Urinary bladder (tissue), 4 donors: ENCODE data around the gene RPAP2. TPM values are rescaled to one million over a fixed set of nuclear protein-coding genes. Genes with fewer than 3 reads are reported as not detected.
A peak's percentile ranks its signal among the peaks of the same experiment; 100 is the strongest.

Experiments
- DNase-seq: peaks from one replicate; pipeline ENCODE4 v3.0.0-alpha.2; 2015; ENCODE audit errors: extremely low spot score
- H3K27ac ChIP-seq: one replicate; pipeline ENCODE4 v1.5.1; 2013; ENCODE audit warnings: low read depth, mild to moderate bottlenecking, moderate library complexity
- H3K36me3 ChIP-seq: one replicate; pipeline ENCODE4 v1.6.1; 2013; ENCODE audit warnings: mild to moderate bottlenecking, moderate library complexity; ENCODE audit not compliant: insufficient read depth
- H3K4me1 ChIP-seq: one replicate; pipeline ENCODE4 v1.6.1; 2013; ENCODE audit warnings: mild to moderate bottlenecking, moderate library complexity; ENCODE audit not compliant: insufficient read depth
- H3K4me3 ChIP-seq: one replicate; pipeline ENCODE4 v1.5.1; 2013; ENCODE audit warnings: low read depth, low read length
- WGBS: extraction: QIAGEN DNeasy Blood & Tissue Kit; methylation state at CpG from one replicate; pipeline ENCODE4 v1.1.7; 2013; 5-methylcytosine and 5-hydroxymethylcytosine counted together
- polyA plus RNA-seq: library from polyadenylated mRNA; stranded (reverse); fragments of 200-250 nt; gene quantifications from one replicate; pipeline ENCODE4 v1.2.3, GENCODE V29; 2013
- total RNA-seq: library from RNA; depleted of rRNA; stranded (reverse); fragments of >200 nt; gene quantifications from one replicate; pipeline ENCODE4 v1.2.3, GENCODE V29; 2014
- donor health status: healthy with polysubstance abuse.
- donor health status: healthy.

The RPAP2 gene
- total and polyA plus RNA-seq, 2 donors = 8.3 to 50.6 TPM

DNA sequence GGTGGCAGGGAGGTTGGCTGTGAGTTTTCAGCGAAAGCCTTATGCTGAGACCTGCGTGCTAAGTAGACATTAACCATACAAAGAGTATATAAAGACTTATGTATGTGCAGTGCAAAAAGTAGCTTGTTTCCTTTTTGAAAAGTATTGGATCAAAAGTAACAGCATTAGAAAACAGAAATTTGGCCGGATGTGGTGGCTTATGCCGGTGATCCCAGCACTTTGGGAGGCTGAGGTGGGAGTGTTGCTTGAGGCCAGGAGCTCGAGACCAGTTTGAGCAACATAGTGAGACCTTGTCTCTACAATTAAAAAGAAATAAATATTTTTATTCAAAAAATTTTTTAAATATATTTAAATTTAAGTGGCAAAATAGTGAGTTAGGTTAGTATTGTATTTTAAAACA is 2.2 kb downstream of the RPAP2 start:
- WGBS = 90% methylated on average over 5 of the region's 5 CpGs
- Histone ChIP-seq H3K4me3 (no peak overlapping the region), H3K27ac (no peak overlapping the region), H3K36me3 (peaks cover 2% of the 10 kb centered on the region), H3K4me1 (peaks cover 3% of the 10 kb centered on the region)
- no peak for DNase-seq

DNA sequence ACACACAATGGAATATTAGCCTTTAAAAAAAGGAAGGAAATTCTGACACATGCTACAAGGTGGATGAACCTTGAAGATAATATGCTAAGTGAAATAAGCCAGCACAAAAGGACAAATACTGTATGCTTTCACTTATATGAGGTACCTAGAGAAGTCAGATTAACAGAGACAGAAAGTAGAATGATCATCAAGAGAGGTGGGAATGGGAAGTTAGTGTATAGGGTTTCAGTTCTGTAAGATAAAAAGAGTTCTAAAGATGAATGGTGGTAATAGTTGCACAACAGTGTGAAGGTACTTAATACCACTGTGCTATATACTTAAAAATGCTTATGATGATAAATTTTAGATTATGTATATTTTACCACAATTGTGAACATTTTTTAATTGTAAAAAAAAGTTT is 7.2 kb downstream of the RPAP2 start:
- Histone ChIP-seq H3K27ac (no peak overlapping the region), H3K36me3 (peaks cover 2% of the 10 kb centered on the region), H3K4me1 (no peaks in the 10 kb centered on the region), H3K4me3 (no peak overlapping the region)
- no peak for DNase-seq

DNA sequence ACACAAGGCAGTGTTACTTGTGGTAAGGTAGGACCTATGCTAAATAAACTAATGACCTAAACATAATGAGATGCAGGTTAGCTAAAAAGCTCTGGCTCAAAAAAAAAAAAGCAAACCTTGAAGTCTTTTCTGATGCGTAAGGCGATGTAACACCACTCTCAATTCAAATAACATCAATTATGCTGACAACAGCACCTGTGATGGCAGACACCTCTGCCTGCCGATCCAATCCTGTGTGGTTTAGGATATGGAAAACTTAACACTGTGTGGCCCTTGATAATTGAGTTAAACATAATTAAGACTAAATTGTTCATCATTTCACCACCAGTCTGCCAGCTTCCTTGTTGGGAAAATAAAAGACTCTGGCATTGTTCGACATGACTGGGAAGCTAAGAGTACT is 9.1 kb downstream of the RPAP2 start:
- H3K4me3 ChIP-seq = no peak overlapping the region
- no peaks in the 10 kb centered on the region for H3K4me1 ChIP-seq
- peaks cover 5% of the 10 kb centered on the region for H3K36me3 ChIP-seq
- no peak for DNase-seq
- WGBS = 84% methylated on average over 4 of the region's 4 CpGs
- H3K27ac ChIP-seq = no peak overlapping the region

DNA sequence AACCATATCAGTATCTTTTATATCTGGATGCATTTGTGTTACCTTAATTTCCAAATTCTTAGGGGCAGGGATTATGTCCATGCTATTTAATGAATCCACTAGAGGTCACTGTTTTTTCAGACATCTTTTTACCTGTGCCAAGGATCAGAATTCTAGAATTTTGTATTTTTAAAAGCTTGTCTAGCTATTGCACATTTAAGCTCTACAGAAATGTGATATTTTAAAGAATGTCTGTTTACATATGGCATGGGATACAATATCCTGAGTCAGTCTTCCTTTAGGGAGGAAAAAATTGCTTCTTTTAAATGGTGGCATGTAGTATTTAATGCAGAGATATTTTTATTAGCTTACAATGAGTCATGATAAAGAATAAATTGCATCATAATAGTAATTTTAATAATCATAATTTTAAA is 11.3 kb downstream of the RPAP2 start:
- Histone ChIP-seq H3K27ac (no peak overlapping the region), H3K4me1 (no peaks in the 10 kb centered on the region), H3K36me3 (peaks cover 3% of the 10 kb centered on the region), H3K4me3 (no peak overlapping the region)
- DNase-seq = no peak

DNA sequence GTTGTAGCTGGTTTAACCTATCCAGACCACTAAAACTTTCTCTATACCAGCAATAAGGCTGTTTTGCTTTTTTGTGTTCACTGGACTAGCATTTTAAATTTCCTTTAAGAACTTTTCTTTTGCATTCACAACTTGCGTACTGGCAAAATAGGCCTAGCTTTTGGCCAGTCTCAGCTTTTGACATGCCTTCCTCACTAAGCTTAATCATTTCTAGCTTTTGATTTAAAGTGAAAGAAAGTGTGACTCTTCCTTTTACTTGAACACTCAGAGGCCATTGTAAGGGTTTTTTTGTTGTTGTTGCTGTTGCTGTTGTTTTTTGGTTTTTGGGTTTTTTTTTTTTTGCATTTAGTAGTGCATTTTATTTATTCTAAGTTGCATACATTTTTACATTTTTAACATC is 15.2 kb downstream of the RPAP2 start:
- 97% methylated on average over 1 of the region's 1 CpG for WGBS
- Histone ChIP-seq H3K4me1 (no peaks in the 10 kb centered on the region), H3K36me3 (peaks cover 3% of the 10 kb centered on the region), H3K27ac (no peak overlapping the region), H3K4me3 (no peak overlapping the region)
- DNase-seq = no peak

DNA sequence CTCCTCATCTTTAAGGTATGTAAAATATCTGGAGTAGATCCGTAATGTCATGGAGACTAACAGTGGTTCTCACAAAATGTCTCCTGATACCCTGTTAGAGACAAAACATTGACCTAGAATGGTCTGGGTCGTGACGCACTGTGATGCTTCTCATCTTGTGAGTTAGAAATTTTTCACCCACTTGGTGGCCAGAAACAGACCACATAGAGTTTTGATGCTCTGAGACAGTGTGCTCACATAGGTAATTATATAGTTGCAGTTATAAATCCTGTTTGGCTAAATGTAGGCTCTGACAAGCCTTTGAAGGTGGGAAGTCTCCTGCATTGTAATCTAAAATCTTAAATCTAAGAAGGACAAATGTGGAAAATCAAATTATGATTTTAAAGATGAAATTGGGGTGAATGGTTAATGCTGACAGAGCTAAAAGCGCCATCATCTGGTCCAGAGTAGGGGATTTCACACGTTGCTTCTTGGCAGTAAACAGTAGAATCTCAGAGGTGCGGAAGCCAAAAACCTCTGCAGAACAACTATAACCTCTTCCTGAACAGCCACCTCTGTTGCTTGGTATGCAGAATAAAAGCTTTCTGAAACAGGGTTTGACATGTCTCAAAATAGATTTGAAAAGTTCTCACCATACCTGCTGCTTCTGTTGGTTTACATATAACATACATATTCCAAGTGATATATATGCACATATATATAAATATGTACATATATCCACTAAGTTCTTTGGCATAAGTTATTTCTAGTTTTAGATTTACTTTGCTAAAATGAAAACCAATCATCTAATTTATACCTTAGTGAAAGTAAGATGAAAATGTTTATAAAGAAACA is 17.1 kb downstream of the RPAP2 start:
- Histone ChIP-seq H3K27ac (no peak overlapping the region), H3K4me3 (no peak overlapping the region), H3K4me1 (no peaks in the 10 kb centered on the region), H3K36me3 (peaks cover 3% of the 10 kb centered on the region)
- 81% methylated on average over 6 of the region's 6 CpGs for WGBS
- DNase-seq = no peak

DNA sequence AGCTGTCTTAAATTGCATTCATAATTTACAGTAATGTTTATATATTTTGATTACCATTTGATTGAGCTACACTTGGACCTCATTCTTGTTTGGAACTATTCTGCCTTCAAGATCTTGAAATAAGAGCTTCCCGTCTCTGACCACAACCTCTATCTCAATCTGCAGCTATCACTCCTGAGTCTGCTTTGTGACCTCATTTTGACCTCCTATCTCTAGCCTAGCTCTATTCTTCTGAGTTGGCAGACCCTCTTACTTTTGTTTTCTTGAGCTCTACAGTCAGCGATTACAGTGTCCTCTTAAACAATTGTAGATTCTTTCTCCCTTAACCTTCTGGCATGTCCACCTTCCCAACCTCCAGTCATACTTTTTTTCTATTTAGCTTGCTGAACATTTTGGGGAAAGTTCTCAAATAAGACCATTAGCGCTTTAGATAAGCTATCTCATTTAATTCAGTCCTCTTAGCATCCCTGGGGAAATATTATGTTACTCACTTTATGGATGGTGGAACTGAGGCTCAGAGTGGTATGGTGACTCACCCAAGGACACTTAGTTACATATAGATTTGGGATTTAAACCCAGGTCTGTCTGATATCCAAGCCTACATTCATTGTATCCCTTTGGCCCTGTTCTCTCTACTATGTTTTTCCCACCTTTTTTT is 19.1 kb downstream of the RPAP2 start:
- H3K4me3 ChIP-seq = no peak overlapping the region
- H3K36me3 ChIP-seq = no peaks in the 10 kb centered on the region
- no peak for DNase-seq
- 83% methylated on average over 3 of the region's 3 CpGs for WGBS
- H3K4me1 ChIP-seq = no peaks in the 10 kb centered on the region
- H3K27ac ChIP-seq = no peak overlapping the region

DNA sequence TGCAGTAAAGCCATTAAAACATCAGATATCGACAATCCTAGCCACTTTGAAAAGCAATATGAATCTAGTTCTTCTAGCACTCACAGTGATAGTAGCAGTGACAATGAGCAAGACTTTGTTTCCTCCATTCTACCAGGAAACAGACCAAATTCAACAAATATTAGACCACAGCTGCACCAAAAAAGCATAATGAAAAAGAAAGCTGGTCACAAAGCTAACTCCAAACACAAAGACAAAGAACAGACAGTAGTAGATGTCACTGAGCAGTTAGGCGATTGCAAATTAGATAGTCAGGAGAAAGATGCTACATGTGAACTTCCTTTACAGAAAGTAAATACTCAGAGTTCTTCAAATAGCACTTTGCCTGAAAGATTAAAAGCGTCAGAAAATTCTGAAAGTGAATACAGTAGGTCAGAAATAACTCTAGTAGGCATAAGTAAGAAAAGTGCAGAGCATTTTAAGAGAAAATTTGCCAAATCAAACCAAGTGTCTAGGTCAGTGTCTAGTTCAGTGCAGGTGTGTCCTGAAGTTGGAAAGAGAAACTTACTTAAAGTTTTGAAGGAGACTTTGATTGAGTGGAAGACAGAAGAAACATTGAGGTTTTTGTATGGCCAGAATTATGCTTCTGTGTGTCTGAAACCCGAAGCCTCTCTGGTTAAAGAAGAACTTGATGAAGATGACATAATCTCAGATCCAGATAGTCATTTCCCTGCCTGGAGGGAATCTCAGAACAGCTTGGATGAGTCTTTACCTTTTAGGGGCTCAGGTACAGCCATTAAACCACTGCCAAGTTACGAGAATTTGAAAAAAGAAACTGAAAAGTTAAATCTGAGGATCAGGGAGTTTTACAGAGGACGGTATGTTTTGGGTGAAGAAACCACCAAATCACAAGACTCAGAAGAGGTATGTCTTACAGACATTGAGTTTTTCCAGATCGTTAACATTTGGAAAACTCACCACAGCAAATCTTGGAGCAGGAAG is 24.9 kb downstream of the RPAP2 start:
- DNase-seq = no peak
- WGBS = 93% methylated on average over 7 of the region's 7 CpGs
- H3K36me3 ChIP-seq = no peaks in the 10 kb centered on the region
- no peaks in the 10 kb centered on the region for H3K4me1 ChIP-seq
- H3K27ac ChIP-seq = peak overlapping the region; percentile 16
- no peak overlapping the region for H3K4me3 ChIP-seq

DNA sequence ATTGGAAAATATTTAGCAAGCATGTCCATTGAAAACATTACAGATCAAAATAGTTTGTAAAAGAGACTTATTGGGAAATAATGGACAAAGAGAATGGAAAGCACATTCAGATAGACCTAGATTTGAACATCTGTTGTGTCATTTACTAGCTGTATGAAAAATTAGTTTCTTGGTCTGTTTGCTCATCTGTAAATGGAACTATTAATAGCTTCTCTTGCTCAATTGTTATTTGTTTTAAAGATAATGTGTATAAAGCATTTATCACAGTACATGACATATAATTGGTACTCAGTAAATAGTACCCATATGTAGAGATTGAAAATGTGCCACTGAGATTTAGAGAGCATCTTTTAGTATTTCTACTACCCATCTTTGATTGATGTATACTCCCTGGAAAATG is 25.9 kb downstream of the RPAP2 start:
- no peak overlapping the region for H3K4me3 ChIP-seq
- no peaks in the 10 kb centered on the region for H3K36me3 ChIP-seq
- no peak overlapping the region for H3K27ac ChIP-seq
- no peaks in the 10 kb centered on the region for H3K4me1 ChIP-seq
- no peak for DNase-seq

DNA sequence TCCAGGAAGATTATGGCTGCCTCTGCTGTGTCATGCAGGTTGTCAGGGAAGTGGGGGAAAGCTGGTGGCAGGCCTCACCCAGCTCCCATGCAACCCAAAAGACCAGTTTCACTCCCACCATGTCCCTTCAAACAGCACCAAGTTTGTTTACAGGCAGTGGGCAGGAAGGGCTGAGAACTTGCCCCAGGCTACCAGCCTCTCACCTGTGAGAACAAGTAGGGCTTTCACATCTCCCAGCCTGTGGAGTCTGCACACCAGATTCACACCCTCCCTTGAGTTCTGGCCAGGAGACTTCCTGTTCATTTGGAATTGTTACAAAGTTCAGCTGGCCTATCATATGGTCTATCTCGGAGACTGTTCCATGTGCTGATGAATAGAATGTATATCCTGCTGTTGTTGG is 27.8 kb downstream of the RPAP2 start:
- Histone ChIP-seq H3K4me3 (no peak overlapping the region), H3K36me3 (no peaks in the 10 kb centered on the region), H3K4me1 (no peaks in the 10 kb centered on the region), H3K27ac (no peak overlapping the region)
- 98% methylated on average over 1 of the region's 1 CpG for WGBS
- no peak for DNase-seq

DNA sequence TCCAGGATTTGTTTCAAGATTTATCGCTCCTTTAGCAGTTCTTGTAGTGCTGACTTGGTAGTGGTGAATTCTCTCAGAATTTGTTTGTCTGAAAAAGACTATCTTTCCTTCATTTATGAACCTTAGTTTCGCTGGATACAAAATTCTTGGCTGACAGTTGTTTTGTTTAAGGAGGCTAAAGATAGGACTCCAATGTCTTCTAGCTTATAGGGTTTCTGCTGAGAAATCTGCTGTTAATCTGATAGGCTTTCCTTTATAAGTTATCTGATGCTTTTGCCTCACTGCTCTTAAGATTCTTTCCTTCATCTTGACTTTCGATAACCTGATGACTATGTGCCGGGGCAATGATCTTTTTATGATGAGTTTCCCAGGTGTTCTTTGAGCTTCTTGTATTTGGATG is 28.9 kb downstream of the RPAP2 start:
- Histone ChIP-seq H3K4me3 (no peak overlapping the region), H3K4me1 (no peaks in the 10 kb centered on the region), H3K27ac (no peak overlapping the region), H3K36me3 (no peaks in the 10 kb centered on the region)
- DNase-seq = no peak
- WGBS = 96% methylated on average over 4 of the region's 4 CpGs

DNA sequence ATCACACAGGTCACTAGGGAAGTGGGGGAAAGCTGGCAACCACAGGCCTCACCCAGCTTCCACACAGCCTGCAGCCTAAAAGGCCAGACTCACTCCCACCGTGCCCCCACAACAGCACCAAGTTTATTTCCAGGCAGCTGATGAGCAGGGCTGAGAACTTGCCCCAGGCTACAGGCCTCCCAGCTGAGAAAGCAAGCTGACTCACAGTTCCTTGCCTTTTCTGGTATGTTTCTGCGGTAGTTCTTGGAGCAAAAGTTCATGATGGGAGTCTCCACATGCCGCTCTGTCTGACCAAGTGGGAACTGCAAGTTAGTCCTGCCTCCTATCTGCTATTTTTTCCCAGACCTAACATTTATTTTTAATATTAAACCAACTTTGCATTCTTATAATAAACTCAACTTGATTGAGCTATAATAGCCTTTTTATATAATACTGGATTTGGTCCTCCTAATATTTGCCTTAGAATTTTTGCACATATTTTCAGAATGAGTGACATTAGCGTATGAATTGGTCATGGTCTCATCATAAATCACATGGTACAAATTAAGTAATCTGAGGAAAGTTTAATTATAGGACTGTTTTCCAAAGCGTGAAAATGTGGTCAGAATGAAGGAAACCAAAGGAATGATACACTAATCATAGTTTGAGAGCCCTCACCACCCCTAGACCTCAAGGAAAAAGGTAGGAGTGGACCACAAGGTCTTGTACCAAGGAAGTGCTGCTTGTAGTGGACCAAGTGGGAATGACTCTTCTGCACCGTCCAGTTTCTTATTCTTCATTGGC is 30.7 kb downstream of the RPAP2 start:
- 97% methylated on average over 6 of the region's 6 CpGs for WGBS
- Histone ChIP-seq H3K4me3 (no peak overlapping the region), H3K27ac (no peak overlapping the region), H3K4me1 (no peaks in the 10 kb centered on the region), H3K36me3 (no peaks in the 10 kb centered on the region)
- no peak for DNase-seq

DNA sequence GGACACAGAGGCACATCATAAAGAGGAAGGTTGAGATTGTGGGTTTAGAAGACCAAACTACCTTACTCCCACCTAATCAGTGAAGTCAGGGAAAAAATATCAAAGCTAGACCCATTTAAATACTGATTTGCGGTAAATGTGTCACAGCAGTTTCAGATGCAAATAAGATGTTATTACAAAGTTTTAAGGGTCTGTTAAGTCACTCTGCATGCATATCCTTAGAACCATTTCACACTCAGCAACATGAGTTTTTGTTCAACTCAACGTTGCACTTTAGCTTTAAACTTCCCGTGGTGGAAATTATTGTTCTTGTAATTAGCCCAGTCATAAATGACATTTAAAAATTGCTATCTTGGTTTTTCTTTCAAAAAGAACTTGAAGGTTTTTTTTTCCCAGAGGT is 34.8 kb downstream of the RPAP2 start:
- no peaks in the 10 kb centered on the region for H3K4me1 ChIP-seq
- no peaks in the 10 kb centered on the region for H3K36me3 ChIP-seq
- no peak for DNase-seq
- 70% methylated on average over 3 of the region's 3 CpGs for WGBS
- no peak overlapping the region for H3K27ac ChIP-seq
- no peak overlapping the region for H3K4me3 ChIP-seq
